Measurements from ENCODE around the gene ATCAY.

The ATCAY gene

DNA sequence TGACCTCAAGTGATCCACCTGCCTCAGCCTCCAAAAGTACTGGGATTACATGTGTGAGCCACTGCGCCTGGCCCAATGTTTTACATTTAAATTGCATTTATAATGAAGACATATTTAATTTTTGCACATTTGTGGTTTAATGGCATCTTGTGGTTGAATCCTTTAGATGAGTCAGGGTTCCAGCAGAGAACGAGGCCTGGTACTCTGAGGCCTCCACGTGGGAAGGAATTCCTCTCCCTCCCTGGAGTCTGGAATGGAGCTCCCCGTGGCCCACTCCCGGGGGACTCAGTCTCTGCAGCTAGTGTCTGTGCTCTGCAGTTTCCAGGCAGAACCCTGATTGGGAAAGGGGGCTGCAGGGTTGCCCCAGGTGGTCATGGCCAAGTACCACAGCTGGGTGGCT, 35.9 kb upstream of the ATCAY start:
- TF ChIP-seq, protein P1, sequence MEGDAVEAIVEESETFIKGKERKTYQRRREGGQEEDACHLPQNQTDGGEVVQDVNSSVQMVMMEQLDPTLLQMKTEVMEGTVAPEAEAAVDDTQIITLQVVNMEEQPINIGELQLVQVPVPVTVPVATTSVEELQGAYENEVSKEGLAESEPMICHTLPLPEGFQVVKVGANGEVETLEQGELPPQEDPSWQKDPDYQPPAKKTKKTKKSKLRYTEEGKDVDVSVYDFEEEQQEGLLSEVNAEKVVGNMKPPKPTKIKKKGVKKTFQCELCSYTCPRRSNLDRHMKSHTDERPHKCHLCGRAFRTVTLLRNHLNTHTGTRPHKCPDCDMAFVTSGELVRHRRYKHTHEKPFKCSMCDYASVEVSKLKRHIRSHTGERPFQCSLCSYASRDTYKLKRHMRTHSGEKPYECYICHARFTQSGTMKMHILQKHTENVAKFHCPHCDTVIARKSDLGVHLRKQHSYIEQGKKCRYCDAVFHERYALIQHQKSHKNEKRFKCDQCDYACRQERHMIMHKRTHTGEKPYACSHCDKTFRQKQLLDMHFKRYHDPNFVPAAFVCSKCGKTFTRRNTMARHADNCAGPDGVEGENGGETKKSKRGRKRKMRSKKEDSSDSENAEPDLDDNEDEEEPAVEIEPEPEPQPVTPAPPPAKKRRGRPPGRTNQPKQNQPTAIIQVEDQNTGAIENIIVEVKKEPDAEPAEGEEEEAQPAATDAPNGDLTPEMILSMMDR (IDR thresholded peaks at IDR 0.05; ENCODE audit: borderline replicate concordance, control extremely low read depth, extremely low read depth, insufficient read depth, missing control alignments), result no peak
- in situ Hi-C loops (cut with MboI; ENCODE audit: low sequenced_read_pairs, unreplicated experiment), result no loop called here
- DNase-seq (ENCODE audit: low spot score), result no peak

DNA sequence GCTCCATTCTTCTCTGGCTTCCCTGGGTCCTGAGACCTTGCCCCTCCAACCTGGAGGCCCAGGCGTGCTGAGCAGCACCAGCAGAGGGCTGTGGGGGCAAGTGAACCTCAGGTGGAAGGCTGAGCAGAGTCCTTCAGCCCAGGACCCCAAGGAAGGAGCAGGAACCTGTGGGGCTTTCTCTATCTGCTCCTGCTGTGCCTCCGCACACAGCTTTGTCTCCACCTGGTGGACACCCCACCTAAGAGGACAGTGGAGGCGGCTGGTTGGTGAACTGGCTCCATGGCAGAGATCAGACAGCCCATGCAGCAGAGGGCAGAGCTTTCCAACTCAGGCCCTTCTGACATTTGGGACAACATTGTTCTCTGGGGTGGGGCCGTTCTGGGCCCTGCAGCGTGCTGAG, 31.4 kb upstream of the ATCAY start:
- no peak for DNase-seq (ENCODE audit: low spot score)
- in situ Hi-C loops (cut with MboI; ENCODE audit: low sequenced_read_pairs, unreplicated experiment), result no loop called here
- TF ChIP-seq, protein P1 (IDR thresholded peaks at IDR 0.05; ENCODE audit: borderline replicate concordance, control extremely low read depth, extremely low read depth, insufficient read depth, missing control alignments), result no peak

DNA sequence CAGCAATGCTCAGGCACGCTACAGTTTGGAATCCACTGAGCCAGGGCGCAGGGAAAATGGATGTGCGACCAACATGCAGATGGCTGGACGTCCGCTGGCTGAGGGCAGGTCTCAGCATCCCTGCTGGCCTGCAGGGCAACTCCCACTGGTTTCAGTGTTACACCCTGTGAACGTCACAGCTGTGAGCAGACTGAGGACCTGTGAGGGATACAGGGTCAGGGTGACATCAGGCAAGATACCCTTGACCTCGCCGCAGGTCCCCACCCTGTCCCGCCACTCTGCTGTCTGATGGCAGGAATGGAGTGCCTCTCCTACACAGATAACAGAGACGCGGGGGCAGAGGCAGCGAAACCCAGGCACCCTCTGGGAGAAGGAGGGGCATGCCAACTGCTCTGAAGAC, 30.7 kb upstream of the ATCAY start:
- TF ChIP-seq, protein P1 (IDR thresholded peaks at IDR 0.05; ENCODE audit: borderline replicate concordance, control extremely low read depth, extremely low read depth, insufficient read depth, missing control alignments), result no peak
- in situ Hi-C loops (cut with MboI; ENCODE audit: low sequenced_read_pairs, unreplicated experiment), result no loop called here
- DNase-seq (ENCODE audit: low spot score), result no peak

DNA sequence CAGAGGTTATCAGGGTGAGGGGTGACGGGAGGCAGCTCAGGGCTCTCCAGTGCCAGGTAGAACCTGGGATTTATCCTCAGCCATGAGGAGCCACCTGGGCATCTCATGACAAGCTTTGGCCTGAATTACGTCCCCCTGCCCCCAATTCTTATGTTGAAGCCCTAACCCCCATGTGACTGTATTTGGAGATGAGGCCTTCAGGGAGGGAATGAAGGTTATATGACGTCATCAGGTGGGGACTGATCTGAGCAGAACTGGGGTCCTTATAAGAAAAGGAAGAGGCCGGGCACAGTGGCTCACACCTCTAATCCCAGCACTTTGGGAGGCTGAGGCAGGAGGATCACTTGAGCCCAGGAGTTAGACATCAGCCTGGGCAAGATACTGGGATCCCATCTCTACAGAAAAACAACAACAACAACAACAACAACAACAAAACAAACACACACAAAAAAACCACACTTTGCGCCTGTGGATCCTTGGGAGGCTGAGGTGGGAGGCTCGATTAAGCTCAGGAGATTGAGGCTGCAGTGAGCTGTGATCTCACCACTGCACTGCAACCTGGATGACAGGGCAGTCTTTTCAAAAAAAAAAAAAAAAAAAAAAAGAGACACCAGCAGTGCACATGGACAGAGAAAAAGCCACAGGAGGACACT, 30.0 kb upstream of the ATCAY start:
- DNase-seq (ENCODE audit: low spot score), result no peak
- TF ChIP-seq, protein P1 (IDR thresholded peaks at IDR 0.05; ENCODE audit: borderline replicate concordance, control extremely low read depth, extremely low read depth, insufficient read depth, missing control alignments), result no peak
- in situ Hi-C loops (cut with MboI; ENCODE audit: low sequenced_read_pairs, unreplicated experiment), result no loop called here

DNA sequence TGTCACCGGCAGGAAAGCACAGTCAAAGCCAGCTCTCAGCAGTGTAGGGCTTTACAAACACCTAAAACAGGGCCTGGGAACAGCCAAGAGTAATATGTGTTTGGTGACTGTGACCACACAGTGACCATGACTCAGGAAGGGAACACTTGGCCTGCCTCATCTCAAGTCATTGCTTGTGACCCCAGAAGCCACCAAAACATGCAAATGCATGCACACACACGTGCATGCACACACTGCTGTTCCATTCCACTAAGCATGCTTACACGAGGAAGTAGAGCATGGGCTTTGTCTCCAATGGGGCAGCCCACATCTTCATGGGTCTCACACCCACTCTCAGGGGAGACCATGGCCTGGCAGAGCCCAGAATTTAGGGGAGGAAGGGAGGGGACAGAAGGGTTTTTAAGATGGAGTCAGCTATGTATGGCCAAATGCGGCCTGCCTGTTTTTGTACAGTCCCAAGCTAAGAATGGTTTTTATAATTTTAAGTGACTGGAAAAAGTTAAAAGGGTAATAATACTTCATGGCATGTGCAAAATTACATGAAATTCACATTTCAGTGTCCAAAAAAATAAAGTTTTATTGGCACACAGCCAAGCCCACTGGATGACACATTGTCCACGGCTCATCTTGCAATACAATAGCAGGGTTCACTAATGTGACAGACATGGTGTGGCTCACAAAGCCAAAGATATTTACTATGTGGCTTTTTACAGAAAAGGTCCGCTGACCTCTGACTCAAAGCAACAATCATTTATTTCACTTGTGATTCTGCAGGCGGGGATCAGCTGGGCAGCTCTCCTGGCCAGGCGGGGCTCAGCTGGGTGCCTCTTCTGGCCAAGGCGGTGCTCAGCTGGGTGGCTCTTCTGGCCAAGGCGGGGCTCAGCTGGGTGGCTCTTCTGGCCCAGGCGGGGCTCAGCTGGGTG, 29.0 kb upstream of the ATCAY start:
- no peak for DNase-seq (ENCODE audit: low spot score)
- TF ChIP-seq, protein P1 (IDR thresholded peaks at IDR 0.05; ENCODE audit: borderline replicate concordance, control extremely low read depth, extremely low read depth, insufficient read depth, missing control alignments), result no peak
- in situ Hi-C loops (cut with MboI; ENCODE audit: low sequenced_read_pairs, unreplicated experiment), result no loop called here

DNA sequence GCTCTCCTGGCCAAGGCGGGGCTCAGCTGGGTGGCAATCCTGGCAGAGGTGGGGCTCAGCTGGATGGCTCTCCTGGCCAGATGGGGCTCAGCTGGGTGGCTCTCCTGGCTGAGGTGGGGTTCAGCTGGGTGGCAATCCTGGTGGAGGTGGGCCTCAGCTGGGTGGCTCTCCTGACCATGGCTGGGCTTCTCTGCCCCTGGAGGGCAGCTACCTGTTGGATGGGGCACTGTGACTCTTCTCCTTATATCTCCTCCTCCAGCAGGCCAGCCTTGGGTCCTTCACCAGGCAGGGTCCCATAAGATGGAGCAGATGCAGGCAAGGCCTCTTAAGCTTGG, 28.3 kb upstream of the ATCAY start:
- in situ Hi-C loops (cut with MboI; ENCODE audit: low sequenced_read_pairs, unreplicated experiment), result no loop called here
- TF ChIP-seq, protein P1 (IDR thresholded peaks at IDR 0.05; ENCODE audit: borderline replicate concordance, control extremely low read depth, extremely low read depth, insufficient read depth, missing control alignments), result no peak
- DNase-seq (ENCODE audit: low spot score), result no peak

Data from GM13976 (cell line).